CD4-positive, alpha-beta T cell treated with Interleukin-4 for 4 hours (primary cell): Measurements from ENCODE around the gene TAPBP.
"Not testable (repeated sequence)": the region's sequence is repeated elsewhere in the genome, so short reads cannot be mapped to it uniquely, and the experiment has no call there.

Source experiments
- DNase-seq: peaks from one replicate; pipeline ENCODE4 v3.0.0-alpha.2; 2020

TAPBP gene

GRCh38 chr6:33295621-33296369 lies 18.1 kb downstream of the TAPBP start:
- DNase-seq: no peak

- no peak for DNase-seq
Measured at GRCh38 chr6:33294086-33294823, 19.6 kb downstream of the TAPBP start.

- DNase-seq: no peak
Measured at GRCh38 chr6:33292996-33293682, 20.7 kb downstream of the TAPBP start.

- no peak for DNase-seq
Measured at GRCh38 chr6:33290459-33290858, 23.4 kb downstream of the TAPBP start.

GRCh38 chr6:33289784-33290315 lies 24.0 kb downstream of the TAPBP start:
- DNase-seq: no peak

- DNase-seq: peak; percentile 87
Measured at GRCh38 chr6:33288921-33289783, 24.7 kb downstream of the TAPBP start, which contains the start of the genes PFDN6 and WDR46. PFDN6 (plus strand) TSS chr6:33289601; CDS start chr6:33289857, 256 bp downstream. WDR46 (minus strand) TSS chr6:33289239; CDS start chr6:33289170, 69 bp downstream.

GRCh38 chr6:33288141-33288920 lies 25.5 kb downstream of the TAPBP start:
- DNase-seq: no peak

- no peak for DNase-seq
Measured at GRCh38 chr6:33286946-33287914, 26.6 kb downstream of the TAPBP start.

- not testable (repeated sequence) for DNase-seq
Measured at GRCh38 chr6:33285214-33285613, 28.7 kb downstream of the TAPBP start.

GRCh38 chr6:33280539-33280938 lies 33.3 kb downstream of the TAPBP start:
- DNase-seq: no peak

- no peak for DNase-seq
Measured at GRCh38 chr6:33279971-33280511, 33.8 kb downstream of the TAPBP start.

- no peak for DNase-seq
Measured at GRCh38 chr6:33279257-33279695, 34.6 kb downstream of the TAPBP start.

- DNase-seq: no peak
Measured at GRCh38 chr6:33278810-33279209, 35.1 kb downstream of the TAPBP start.

GRCh38 chr6:33278392-33278741 lies 35.5 kb downstream of the TAPBP start:
- DNase-seq: no peak

GRCh38 chr6:33277663-33278391 lies 36.1 kb downstream of the TAPBP start:
- peak; percentile 30 for DNase-seq

- DNase-seq: peak; percentile 75
Measured at GRCh38 chr6:33276864-33277662, 36.8 kb downstream of the TAPBP start, which contains the start of gene B3GALT4. B3GALT4 (plus strand) TSS chr6:33277123; CDS start chr6:33277420, 297 bp downstream.

- no peak for DNase-seq
Measured at GRCh38 chr6:33276581-33276863, 37.4 kb downstream of the TAPBP start.
